Stimulated activated CD8-positive, alpha-beta memory T cell treated with anti-CD3 and anti-CD28 coated beads, Interleukin-7, amount 100 ng/mL, for 4 hours (primary cell): ENCODE data around the gene SLIT2.

Source experiments
- DNase-seq, 2 donors: peaks; one replicate each; pipeline ENCODE4 v3.0.0-alpha.2; 2020; ENCODE audit warnings: low read depth in 2 of 2

The SLIT2 gene

GRCh38 chr4:20299515-20299914, 47.8 kb downstream of the SLIT2 start:
- no peak for DNase-seq

- DNase-seq: no peak
Observed at GRCh38 chr4:20301161-20301560, 49.5 kb downstream of the SLIT2 start.
